A673 (cell line): ENCODE data around the gene PCDHA7.
"Not testable (repeated sequence)": the region's sequence is repeated elsewhere in the genome, so short reads cannot be mapped to it uniquely, and the experiment has no call there.

Experiments used
- EZH2 ChIP-seq: fragments of 200-600 bp; sonication (generic); IDR thresholded peaks from 2 replicates; pipeline ENCODE4 v1.6.1; 2017; ENCODE audit warnings: borderline replicate concordance, low read depth, mild to moderate bottlenecking, mixed read lengths, antibody characterized with exemption, low read length; ENCODE audit not compliant: poor library complexity, severe bottlenecking
- TF ChIP-seq, protein P1 (sequence below): fragments of 300-800, 200-600 bp; sonication (generic); conservative IDR thresholded peaks from 2 replicates; pipeline ENCODE4 v1.5.1; 2017; ENCODE audit warnings: low read depth, mild to moderate bottlenecking, antibody characterized with exemption, low read length, moderate library complexity, mixed read lengths

GRCh38 chr5:140822969-140823368, 11.1 kb upstream of the PCDHA7 start:
- TF ChIP-seq, protein P1, sequence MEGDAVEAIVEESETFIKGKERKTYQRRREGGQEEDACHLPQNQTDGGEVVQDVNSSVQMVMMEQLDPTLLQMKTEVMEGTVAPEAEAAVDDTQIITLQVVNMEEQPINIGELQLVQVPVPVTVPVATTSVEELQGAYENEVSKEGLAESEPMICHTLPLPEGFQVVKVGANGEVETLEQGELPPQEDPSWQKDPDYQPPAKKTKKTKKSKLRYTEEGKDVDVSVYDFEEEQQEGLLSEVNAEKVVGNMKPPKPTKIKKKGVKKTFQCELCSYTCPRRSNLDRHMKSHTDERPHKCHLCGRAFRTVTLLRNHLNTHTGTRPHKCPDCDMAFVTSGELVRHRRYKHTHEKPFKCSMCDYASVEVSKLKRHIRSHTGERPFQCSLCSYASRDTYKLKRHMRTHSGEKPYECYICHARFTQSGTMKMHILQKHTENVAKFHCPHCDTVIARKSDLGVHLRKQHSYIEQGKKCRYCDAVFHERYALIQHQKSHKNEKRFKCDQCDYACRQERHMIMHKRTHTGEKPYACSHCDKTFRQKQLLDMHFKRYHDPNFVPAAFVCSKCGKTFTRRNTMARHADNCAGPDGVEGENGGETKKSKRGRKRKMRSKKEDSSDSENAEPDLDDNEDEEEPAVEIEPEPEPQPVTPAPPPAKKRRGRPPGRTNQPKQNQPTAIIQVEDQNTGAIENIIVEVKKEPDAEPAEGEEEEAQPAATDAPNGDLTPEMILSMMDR: not testable (repeated sequence)
- not testable (repeated sequence) for TF ChIP-seq EZH2
